Measurements from ENCODE around the gene PCDHA7.
"Not testable (repeated sequence)": the region's sequence is repeated elsewhere in the genome, so short reads cannot be mapped to it uniquely, and the experiment has no call there.

The PCDHA7 gene

GRCh38 chr5:140862441-140863295 lies 28.6 kb downstream of the PCDHA7 start:
- DNase-seq: no peak

- peak; percentile 31 for DNase-seq
Measured at GRCh38 chr5:140868721-140869554, 34.9 kb downstream of the PCDHA7 start, which contains the start of gene PCDHA11. Gene PCDHA11 (plus strand): TSS chr5:140868957. CDS start chr5:140869104, 147 bp downstream.

GRCh38 chr5:140869555-140869886 lies 35.5 kb downstream of the PCDHA7 start:
- no peak for DNase-seq

- no peak for DNase-seq
Measured at GRCh38 chr5:140870221-140871201, 36.4 kb downstream of the PCDHA7 start.

- no peak for DNase-seq
Measured at GRCh38 chr5:140875085-140876065, 41.3 kb downstream of the PCDHA7 start, which contains the start of gene PCDHA12. Gene PCDHA12 (plus strand): TSS chr5:140875308. CDS start chr5:140875473, 165 bp downstream.

GRCh38 chr5:140876541-140877261 lies 42.6 kb downstream of the PCDHA7 start:
- not testable (repeated sequence) for DNase-seq

- DNase-seq: no peak
Measured at GRCh38 chr5:140877262-140877581, 43.2 kb downstream of the PCDHA7 start.

GRCh38 chr5:140881889-140882590 lies 48.0 kb downstream of the PCDHA7 start, which contains the start of gene PCDHA13:
Gene PCDHA13 (plus strand): TSS chr5:140882124. CDS start chr5:140882269, 145 bp downstream.
- no peak for DNase-seq

- no peak for DNase-seq
Measured at GRCh38 chr5:140882591-140882899, 48.5 kb downstream of the PCDHA7 start.

GRCh38 chr5:140883373-140883772 lies 49.3 kb downstream of the PCDHA7 start:
- no peak for DNase-seq

GRCh38 chr5:140883927-140884697 lies 50.0 kb downstream of the PCDHA7 start:
- DNase-seq: no peak
